Measurements from ENCODE around the gene AOX1. TPM values are rescaled to one million over a fixed set of nuclear protein-coding genes. Genes with fewer than 3 reads are reported as not detected.

The AOX1 gene
- total RNA-seq, 1 experiment from 2014 or later: 3.5 TPM

- Histone ChIP-seq H3K27ac (ENCODE audit: insufficient read length, low read depth, low read length) (no peak overlapping the region), H3K23me2 (ENCODE audit: insufficient read length, low read depth, low read length, poor library complexity, severe bottlenecking) (no peaks in the 10 kb centered on the region), H3T11ph (ENCODE audit: low read length) (no peak overlapping the region), H3K18ac (ENCODE audit: insufficient read length, low read depth, low read length) (no peak overlapping the region), H2BK120ac (ENCODE audit: low read depth, low read length, poor library complexity, severe bottlenecking) (no peak overlapping the region), H3K14ac (ENCODE audit: insufficient read depth, low read length) (no peak overlapping the region), H4K5ac (ENCODE audit: insufficient read length, low read depth, low read length) (no peak overlapping the region), H4K8ac (replicated peaks; ENCODE audit: insufficient read length, low read depth, low read length) (no peak overlapping the region), H2AFZ (ENCODE audit: low read length) (no peak overlapping the region), H2BK12ac (ENCODE audit: insufficient read length, low read depth, low read length) (no peak overlapping the region), H3K27me3 (ENCODE audit: insufficient read depth, low read length) (no peaks in the 10 kb centered on the region), H3K56ac (ENCODE audit: insufficient read length, low read depth, low read length) (no peak overlapping the region), H3K9ac (ENCODE audit: extremely low read depth, insufficient read length, low read length) (no peak overlapping the region), H3K23ac (ENCODE audit: insufficient read length, low read depth, low read length) (no peak overlapping the region), H3K9me3 (ENCODE audit: control insufficient read depth, low read depth, low read length) (no peaks in the 10 kb centered on the region), H3K4me2 (ENCODE audit: insufficient read depth, insufficient read length, low read length) (no peak overlapping the region), H3K79me1 (ENCODE audit: insufficient read depth, low read depth, low read length, poor library complexity, severe bottlenecking) (no peaks in the 10 kb centered on the region), H4K20me1 (ENCODE audit: control insufficient read depth, insufficient read depth, insufficient read length) (no peaks in the 10 kb centered on the region), H3K4ac (ENCODE audit: low read depth, low read length) (no peak overlapping the region), H4K91ac (ENCODE audit: insufficient read length, low read depth, low read length) (no peak overlapping the region), H3K79me2 (ENCODE audit: insufficient read depth, low read length) (no peaks in the 10 kb centered on the region), H3K4me1 (ENCODE audit: insufficient read depth, low read length) (no peaks in the 10 kb centered on the region), H2BK5ac (ENCODE audit: insufficient read length, low read length) (no peak overlapping the region), H2BK15ac (ENCODE audit: low read depth, low read length) (no peak overlapping the region), H2AK5ac (ENCODE audit: insufficient read length, low read length) (no peak overlapping the region), H2BK20ac (ENCODE audit: low read depth, low read length, poor library complexity, severe bottlenecking) (no peak overlapping the region)
- Mint-ChIP-seq H3K27ac (no peak overlapping the region), H3K4me1 (peaks cover 0 to 4% of the 10 kb centered on the region in 2 experiments; a peak in 3 of 4 replicates), H3K36me3 (ENCODE audit: insufficient read depth in 1 of 3, low read depth in 3 of 3) (no peaks in the 10 kb centered on the region; a peak in 1 of 7 replicates), H3K4me3 (no peak overlapping the region), H3K27me3 (ENCODE audit: low read depth) (0 out of 2 replicates have a peak, but pooled peaks cover 2% of the 10 kb centered on the region), H3K9me3 (no peaks in the 10 kb centered on the region)
- DNase-seq: no peak
- TF ChIP-seq, protein P1, sequence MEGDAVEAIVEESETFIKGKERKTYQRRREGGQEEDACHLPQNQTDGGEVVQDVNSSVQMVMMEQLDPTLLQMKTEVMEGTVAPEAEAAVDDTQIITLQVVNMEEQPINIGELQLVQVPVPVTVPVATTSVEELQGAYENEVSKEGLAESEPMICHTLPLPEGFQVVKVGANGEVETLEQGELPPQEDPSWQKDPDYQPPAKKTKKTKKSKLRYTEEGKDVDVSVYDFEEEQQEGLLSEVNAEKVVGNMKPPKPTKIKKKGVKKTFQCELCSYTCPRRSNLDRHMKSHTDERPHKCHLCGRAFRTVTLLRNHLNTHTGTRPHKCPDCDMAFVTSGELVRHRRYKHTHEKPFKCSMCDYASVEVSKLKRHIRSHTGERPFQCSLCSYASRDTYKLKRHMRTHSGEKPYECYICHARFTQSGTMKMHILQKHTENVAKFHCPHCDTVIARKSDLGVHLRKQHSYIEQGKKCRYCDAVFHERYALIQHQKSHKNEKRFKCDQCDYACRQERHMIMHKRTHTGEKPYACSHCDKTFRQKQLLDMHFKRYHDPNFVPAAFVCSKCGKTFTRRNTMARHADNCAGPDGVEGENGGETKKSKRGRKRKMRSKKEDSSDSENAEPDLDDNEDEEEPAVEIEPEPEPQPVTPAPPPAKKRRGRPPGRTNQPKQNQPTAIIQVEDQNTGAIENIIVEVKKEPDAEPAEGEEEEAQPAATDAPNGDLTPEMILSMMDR (conservative IDR thresholded peaks at IDR 0.05): no peak
- WGBS (ENCODE audit: extremely low coverage, insufficient read length, low lambda C conversion rate): no CpG with 5 or more reads among the region's 7 CpGs
Observed at GRCh38 chr2:200674837-200675236, 89.0 kb downstream of the AOX1 start.

Data from H9 (cell line).